Smooth muscle cell (in vitro differentiated cells): ENCODE measurements around the gene GPR176. TPM values are rescaled to one million over a fixed set of nuclear protein-coding genes. Genes with fewer than 3 reads are reported as not detected.

Experiments
- DNase-seq: peaks from one replicate; lab custom pipeline; 2025; ENCODE audit not compliant: unreplicated experiment; lab: John Stamatoyannopoulos, UW
- H2AFZ ChIP-seq: fragments of 200-600 bp; sonication (generic); 2 replicates; pipeline ENCODE4 v1.6.0; 2016; ENCODE audit warnings: antibody characterized with exemption, low read depth, mild to moderate bottlenecking
- H3F3A ChIP-seq: fragments of 200-600 bp; sonication (generic); 2 replicates; pipeline ENCODE4 v1.6.0; 2017; ENCODE audit warnings: antibody characterized with exemption, low read depth
- H3K27ac ChIP-seq: fragments of 200-600 bp; sonication (generic); 2 replicates; pipeline ENCODE4 v1.5.1; 2016; ENCODE audit warnings: low read depth, mild to moderate bottlenecking
- H3K27me3 ChIP-seq: fragments of 200-600 bp; sonication (generic); 2 replicates; pipeline ENCODE4 v1.6.1; 2016; ENCODE audit warnings: low read depth, mild to moderate bottlenecking
- H3K36me3 ChIP-seq: fragments of 200-600 bp; sonication (generic); 2 replicates; pipeline ENCODE4 v1.5.1; 2016; ENCODE audit warnings: low read depth
- H3K4me1 ChIP-seq: fragments of 200-600 bp; sonication (generic); 2 replicates; pipeline ENCODE4 v1.5.1; 2016; ENCODE audit warnings: low read depth
- H3K4me2 ChIP-seq: fragments of 200-600 bp; sonication (generic); 2 replicates; pipeline ENCODE4 v1.6.0; 2016; ENCODE audit warnings: mild to moderate bottlenecking
- H3K4me3 ChIP-seq: fragments of 200-600 bp; sonication (generic); 2 replicates; pipeline ENCODE4 v1.5.1; 2016; ENCODE audit warnings: mild to moderate bottlenecking
- H3K79me2 ChIP-seq: fragments of 200-600 bp; sonication (generic); 2 replicates; pipeline ENCODE4 v1.6.0; 2016; ENCODE audit warnings: low read depth, mild to moderate bottlenecking
- H3K9ac ChIP-seq: fragments of 200-600 bp; sonication (generic); 2 replicates; pipeline ENCODE4 v1.6.0; 2016; ENCODE audit warnings: low read depth
- H3K9me3 ChIP-seq: fragments of 200-600 bp; sonication (generic); replicated peaks from 2 replicates; pipeline ENCODE4 v1.5.1; 2016; ENCODE audit warnings: low read depth
- H4K20me1 ChIP-seq: fragments of 200-600 bp; sonication (generic); 2 replicates; pipeline ENCODE4 v1.6.0; 2016; ENCODE audit warnings: low read depth
- WGBS: methylation state at CpG from one replicate; pipeline ENCODE4 v1.1.7; 2016; ENCODE audit warnings: low lambda C conversion rate; 5-methylcytosine and 5-hydroxymethylcytosine counted together
- polyA plus RNA-seq: library from polyadenylated mRNA; unstranded; fragments of >200 nt; fragmentation: Nextera tagmentation; extraction: Ambion mirVana; gene quantifications from 2 replicates; pipeline ENCODE4 v1.2.1, GENCODE V29; 2016
- total RNA-seq: library from RNA; depleted of rRNA; stranded (reverse); fragments of >200 nt; gene quantifications from 2 replicates; pipeline ENCODE4 v1.2.3, GENCODE V29; 2014
- TF ChIP-seq, protein P1 (sequence below): fragments of 200-600 bp; sonication (generic); IDR thresholded peaks from 2 replicates; pipeline ENCODE4 v1.5.1; 2017; ENCODE audit warnings: borderline replicate concordance, mild to moderate bottlenecking, antibody characterized with exemption; ENCODE audit not compliant: insufficient read depth, poor library complexity, severe bottlenecking

GPR176 gene, protein sequence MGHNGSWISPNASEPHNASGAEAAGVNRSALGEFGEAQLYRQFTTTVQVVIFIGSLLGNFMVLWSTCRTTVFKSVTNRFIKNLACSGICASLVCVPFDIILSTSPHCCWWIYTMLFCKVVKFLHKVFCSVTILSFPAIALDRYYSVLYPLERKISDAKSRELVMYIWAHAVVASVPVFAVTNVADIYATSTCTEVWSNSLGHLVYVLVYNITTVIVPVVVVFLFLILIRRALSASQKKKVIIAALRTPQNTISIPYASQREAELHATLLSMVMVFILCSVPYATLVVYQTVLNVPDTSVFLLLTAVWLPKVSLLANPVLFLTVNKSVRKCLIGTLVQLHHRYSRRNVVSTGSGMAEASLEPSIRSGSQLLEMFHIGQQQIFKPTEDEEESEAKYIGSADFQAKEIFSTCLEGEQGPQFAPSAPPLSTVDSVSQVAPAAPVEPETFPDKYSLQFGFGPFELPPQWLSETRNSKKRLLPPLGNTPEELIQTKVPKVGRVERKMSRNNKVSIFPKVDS
- total RNA-seq: 20.0 and 23.8 TPM in 2 replicates
- polyA plus RNA-seq: 17.0 and 22.4 TPM in 2 replicates

DNA sequence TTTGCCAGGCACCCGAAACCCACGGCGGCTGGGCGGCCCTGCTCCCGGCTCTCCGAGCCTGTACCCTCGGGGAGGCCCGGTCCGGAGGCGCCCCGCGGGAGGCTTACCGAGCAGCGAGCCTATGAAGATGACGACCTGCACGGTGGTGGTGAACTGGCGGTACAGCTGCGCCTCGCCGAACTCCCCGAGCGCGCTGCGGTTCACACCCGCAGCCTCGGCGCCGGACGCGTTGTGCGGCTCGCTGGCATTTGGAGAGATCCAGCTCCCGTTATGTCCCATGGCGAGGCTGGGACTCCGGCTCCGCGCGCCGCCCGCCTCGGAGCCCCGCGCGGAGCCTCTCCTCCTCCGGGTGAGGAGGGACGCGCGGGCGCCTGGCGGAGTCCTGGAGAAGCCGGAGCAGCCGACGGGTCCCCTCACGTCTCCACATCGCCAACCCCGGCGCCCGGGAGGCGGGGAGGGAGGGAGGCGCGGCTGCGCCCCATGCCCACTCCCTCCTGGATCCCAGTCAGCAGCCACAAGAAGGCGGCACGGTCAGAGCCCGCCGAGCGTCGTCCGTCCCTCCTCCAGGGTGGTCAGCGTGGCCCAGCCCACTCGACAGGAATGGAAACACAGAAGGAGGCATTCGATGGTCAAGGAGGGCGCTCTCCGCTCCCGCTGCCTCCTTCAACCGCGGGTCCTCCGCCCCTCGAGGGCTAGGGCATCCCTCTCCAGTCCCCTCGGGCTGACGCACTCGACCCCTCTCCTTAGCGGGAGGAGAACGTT is at the start of gene GPR176:
GPR176 (minus strand) TSS at position 519 of the 762 bp plus-strand sequence; CDS start at position 279, 240 bp downstream.
- no peaks in the 10 kb centered on the region for H4K20me1 ChIP-seq
- H2AFZ ChIP-seq: peak within 1 kb of the TSS; percentile 87
- TF ChIP-seq, protein P1, sequence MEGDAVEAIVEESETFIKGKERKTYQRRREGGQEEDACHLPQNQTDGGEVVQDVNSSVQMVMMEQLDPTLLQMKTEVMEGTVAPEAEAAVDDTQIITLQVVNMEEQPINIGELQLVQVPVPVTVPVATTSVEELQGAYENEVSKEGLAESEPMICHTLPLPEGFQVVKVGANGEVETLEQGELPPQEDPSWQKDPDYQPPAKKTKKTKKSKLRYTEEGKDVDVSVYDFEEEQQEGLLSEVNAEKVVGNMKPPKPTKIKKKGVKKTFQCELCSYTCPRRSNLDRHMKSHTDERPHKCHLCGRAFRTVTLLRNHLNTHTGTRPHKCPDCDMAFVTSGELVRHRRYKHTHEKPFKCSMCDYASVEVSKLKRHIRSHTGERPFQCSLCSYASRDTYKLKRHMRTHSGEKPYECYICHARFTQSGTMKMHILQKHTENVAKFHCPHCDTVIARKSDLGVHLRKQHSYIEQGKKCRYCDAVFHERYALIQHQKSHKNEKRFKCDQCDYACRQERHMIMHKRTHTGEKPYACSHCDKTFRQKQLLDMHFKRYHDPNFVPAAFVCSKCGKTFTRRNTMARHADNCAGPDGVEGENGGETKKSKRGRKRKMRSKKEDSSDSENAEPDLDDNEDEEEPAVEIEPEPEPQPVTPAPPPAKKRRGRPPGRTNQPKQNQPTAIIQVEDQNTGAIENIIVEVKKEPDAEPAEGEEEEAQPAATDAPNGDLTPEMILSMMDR: no peak
- H3K36me3 ChIP-seq: no peaks in the 10 kb centered on the region
- peak within 1 kb of the TSS; percentile 82 for H3K9ac ChIP-seq
- peak within 1 kb of the TSS; percentile 90 for H3K27ac ChIP-seq
- H3K4me1 ChIP-seq: peaks cover 17% of the 10 kb centered on the region
- peak; percentile 72 for DNase-seq
- peaks cover 12% of the 10 kb centered on the region for H3F3A ChIP-seq
- WGBS: under 1% methylated on average over 70 of the region's 84 CpGs
- H3K79me2 ChIP-seq: no peaks in the 10 kb centered on the region
- H3K27me3 ChIP-seq: no peaks in the 10 kb centered on the region
- H3K4me2 ChIP-seq: peak within 1 kb of the TSS; percentile 81
- no peaks in the 10 kb centered on the region for H3K9me3 ChIP-seq
- H3K4me3 ChIP-seq: peak within 1 kb of the TSS; percentile 67

DNA sequence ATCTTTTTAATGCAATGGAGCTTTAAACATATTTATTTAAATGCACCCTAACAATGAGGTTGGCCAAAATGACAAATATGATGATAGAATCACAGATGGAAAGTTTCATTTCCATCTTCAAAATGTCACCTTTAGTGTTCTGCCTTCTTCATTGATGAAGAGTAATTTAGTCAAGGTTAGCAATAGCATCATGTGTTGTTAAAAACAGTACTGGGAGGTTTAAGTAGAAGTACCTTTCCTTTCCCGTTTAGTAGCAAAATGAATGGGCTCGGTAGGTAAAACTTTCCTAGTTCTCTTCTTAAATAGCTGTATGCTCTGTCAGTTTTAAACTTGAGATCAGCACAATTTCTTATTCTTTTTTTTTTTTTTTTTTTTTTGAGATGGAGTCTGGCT is 48.9 kb upstream of the GPR176 start:
- no peaks in the 10 kb centered on the region for H3K27me3 ChIP-seq
- H4K20me1 ChIP-seq: peaks cover 43% of the 10 kb centered on the region
- no peak overlapping the region for H3K9ac ChIP-seq
- 98% methylated on average over 2 of the region's 2 CpGs for WGBS
- TF ChIP-seq, protein P1: no peak
- H2AFZ ChIP-seq: no peak overlapping the region
- H3F3A ChIP-seq: no peaks in the 10 kb centered on the region
- no peaks in the 10 kb centered on the region for H3K79me2 ChIP-seq
- H3K4me3 ChIP-seq: no peak overlapping the region
- H3K36me3 ChIP-seq: peaks cover 28% of the 10 kb centered on the region
- no peaks in the 10 kb centered on the region for H3K4me1 ChIP-seq
- no peak overlapping the region for H3K4me2 ChIP-seq
- H3K9me3 ChIP-seq: no peaks in the 10 kb centered on the region
- no peak for DNase-seq
- H3K27ac ChIP-seq: no peak overlapping the region

DNA sequence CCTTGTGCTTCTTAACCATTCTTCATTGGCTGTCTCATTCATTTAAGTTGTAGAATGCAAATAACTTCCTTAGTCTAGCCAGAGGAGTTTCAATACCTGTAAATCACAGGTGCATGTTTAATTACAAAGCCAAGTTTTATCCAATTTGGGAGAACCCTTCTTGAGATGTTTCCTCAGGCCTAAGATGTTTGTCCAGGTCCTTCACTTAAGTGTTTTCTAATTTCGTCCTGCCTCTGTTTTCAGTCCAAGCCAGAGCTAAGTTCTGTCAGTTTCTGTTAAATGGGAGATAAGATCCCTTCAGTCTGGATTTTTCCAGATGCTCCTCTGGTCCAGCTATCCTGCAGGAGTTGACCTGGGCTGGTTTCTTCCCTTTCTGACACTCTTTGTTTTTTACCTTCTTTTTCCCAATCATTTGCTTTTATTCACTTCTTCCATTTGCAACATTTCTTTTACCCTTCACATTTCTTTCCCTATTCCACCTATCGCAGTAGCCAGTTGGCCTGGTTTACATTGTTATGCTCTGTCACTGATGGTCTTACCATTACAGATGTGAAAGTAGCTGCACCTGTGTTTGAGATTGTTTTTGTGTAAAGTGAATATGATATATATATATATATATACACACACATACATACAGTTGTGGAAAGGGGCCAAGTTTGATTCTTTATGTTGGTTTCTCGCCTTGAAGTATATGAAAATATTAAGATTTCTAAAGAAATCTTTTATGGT is 48.4 kb upstream of the GPR176 start:
- H3K9me3 ChIP-seq: no peaks in the 10 kb centered on the region
- no peak overlapping the region for H2AFZ ChIP-seq
- H4K20me1 ChIP-seq: peaks cover 43% of the 10 kb centered on the region
- no peak for DNase-seq
- no peak overlapping the region for H3K27ac ChIP-seq
- H3F3A ChIP-seq: no peaks in the 10 kb centered on the region
- H3K79me2 ChIP-seq: no peaks in the 10 kb centered on the region
- WGBS: 91% methylated on average over 3 of the region's 3 CpGs
- no peak overlapping the region for H3K4me2 ChIP-seq
- H3K27me3 ChIP-seq: no peaks in the 10 kb centered on the region
- H3K36me3 ChIP-seq: peaks cover 32% of the 10 kb centered on the region
- TF ChIP-seq, protein P1: no peak
- H3K4me3 ChIP-seq: no peak overlapping the region
- H3K9ac ChIP-seq: no peak overlapping the region
- H3K4me1 ChIP-seq: no peaks in the 10 kb centered on the region
